GM12891 (cell line): ENCODE measurements around the gene ATXN1.

Source experiments
- PAX5 ChIP-seq: IDR thresholded peaks from 2 replicates; pipeline ENCODE4 v1.6.1; 2011; ENCODE audit warnings: low read length, moderate library complexity, mild to moderate bottlenecking; ENCODE audit not compliant: insufficient read depth, severe bottlenecking
- POLR2A ChIP-seq: IDR thresholded peaks from 2 replicates; pipeline ENCODE4 v1.6.1; 2011; ENCODE audit warnings: low read depth, low read length, control low read depth
- SPI1 ChIP-seq: IDR thresholded peaks from 2 replicates; pipeline ENCODE4 v1.6.1; 2011; ENCODE audit warnings: low read depth, low read length, control low read depth
- TAF1 ChIP-seq: IDR thresholded peaks from 2 replicates; pipeline ENCODE4 v1.6.1; 2011; ENCODE audit warnings: low read depth, low read length, control low read depth

DNA sequence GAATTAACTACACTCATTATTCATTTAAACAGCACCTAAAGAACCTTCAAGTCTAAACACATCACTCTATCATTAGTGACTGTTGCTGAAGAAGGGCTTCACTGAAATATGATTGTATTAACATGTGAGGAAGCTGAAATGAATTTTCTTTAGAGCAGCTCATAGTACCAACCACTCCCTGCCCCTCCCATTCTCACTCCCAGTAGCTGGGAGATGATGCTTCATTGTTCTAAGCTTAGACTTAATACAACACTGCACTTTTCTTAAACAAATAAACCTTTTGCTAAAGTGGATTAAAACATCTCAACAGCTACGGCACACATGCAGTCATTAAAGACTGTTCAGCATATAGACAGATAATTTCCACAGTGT is 63.1 kb downstream of the ATXN1 start:
- no peak for TF ChIP-seq POLR2A
- no peak for TF ChIP-seq TAF1
- no peak for TF ChIP-seq SPI1
- TF ChIP-seq PAX5 = no peak
